DND-41 (cell line): ENCODE measurements around the gene NME9.

Experiments
- CTCF ChIP-seq: IDR thresholded peaks from 2 replicates; pipeline ENCODE4 v1.5.1; 2012; ENCODE audit warnings: borderline replicate concordance, low read length, moderate library complexity, mild to moderate bottlenecking; ENCODE audit not compliant: poor library complexity, severe bottlenecking; ENCODE audit errors: extremely low read depth
- EZH2 ChIP-seq: IDR thresholded peaks from 3 replicates; pipeline ENCODE4 v1.6.1; 2012; ENCODE audit warnings: borderline replicate concordance, low read depth, mild to moderate bottlenecking, moderate library complexity, low read length, inconsistent platforms; ENCODE audit not compliant: severe bottlenecking

- TF ChIP-seq CTCF: no peak
- no peak for TF ChIP-seq EZH2
Measured at GRCh38 chr3:138364356-138365252, 35.0 kb upstream of the NME9 start.
